H1 (cell line): Measurements from ENCODE around the gene FGD4. TPM values are rescaled to one million over a fixed set of nuclear protein-coding genes. Genes with fewer than 3 reads are reported as not detected.

Source experiments
- CTCF ChIA-PET: fragments of 300-600 bp; sonication (Branson Sonifier 250); formaldehyde crosslinking; loops from one replicate; lab custom pipeline; 2021; ENCODE audit not compliant: partially characterized antibody; lab: Charles Lee
- POLR2A ChIA-PET: fragments of 300-600 bp; sonication (Branson Sonifier 250); formaldehyde crosslinking; loops from one replicate; lab custom pipeline; 2021; ENCODE audit warnings: inconsistent platforms; ENCODE audit not compliant: partially characterized antibody; lab: Charles Lee
- DNase-seq, 2 experiments: peaks; one replicate each; pipeline versions ENCODE4 v3.0.0 to v3.0.0-alpha.2; 2010 to 2022; ENCODE audit warnings: low spot score in 2 of 2, low read depth in 1 of 2, mixed read lengths in 1 of 2
- FAIRE-seq: peaks from 2 replicates; lab custom pipeline; 2011; peaks lifted over from hg19 to GRCh38; lab: Jason Lieb, UNC
- H2AFZ ChIP-seq: 2 replicates; pipeline ENCODE4 v1.8.1; 2012; ENCODE audit warnings: low read length, inconsistent platforms
- H2AK5ac ChIP-seq: 2 replicates; pipeline ENCODE4 v1.6.1; 2013; ENCODE audit warnings: low read depth, low read length
- H2BK120ac ChIP-seq: replicated peaks from 2 replicates; pipeline ENCODE3; 2013; ENCODE audit warnings: low read depth, low read length, inconsistent platforms
- H2BK12ac ChIP-seq: 2 replicates; pipeline ENCODE4 v1.6.1; 2013; ENCODE audit warnings: low read depth, low read length
- H2BK15ac ChIP-seq: 2 replicates; pipeline ENCODE4 v1.6.1; 2013; ENCODE audit warnings: low read length
- H2BK20ac ChIP-seq: 2 replicates; pipeline ENCODE4 v1.6.1; 2013; ENCODE audit warnings: low read length
- H2BK5ac ChIP-seq: 2 replicates; pipeline ENCODE4 v1.6.1; 2013; ENCODE audit warnings: low read depth, low read length
- H3K14ac ChIP-seq: 2 replicates; pipeline ENCODE4 v1.6.1; 2013; ENCODE audit warnings: inconsistent platforms; ENCODE audit not compliant: insufficient read length
- H3K18ac ChIP-seq: 2 replicates; pipeline ENCODE4 v1.6.1; 2013; ENCODE audit warnings: low read length; ENCODE audit errors: extremely low read depth
- H3K23ac ChIP-seq: 2 replicates; pipeline ENCODE4 v1.6.1; 2013; ENCODE audit warnings: inconsistent platforms; ENCODE audit not compliant: insufficient read length
- H3K23me2 ChIP-seq: 2 replicates; pipeline ENCODE4 v1.6.1; 2013; ENCODE audit warnings: low read depth, low read length
- H3K27ac ChIP-seq: 2 replicates; pipeline ENCODE4 v1.6.1; 2011; ENCODE audit warnings: low read depth, low read length, inconsistent platforms
- H3K27me3 ChIP-seq, 4 experiments: replicated peaks in 1 of 4; 1 replicate in 1 of 4; 2 replicates in 3 of 4; pipeline versions ENCODE4 v1.6.1 to v1.8.1; 2011 to 2013; ENCODE audit warnings: low read length in 3 of 4, mild to moderate bottlenecking in 3 of 4, inconsistent platforms in 2 of 4, mixed read lengths in 2 of 4, moderate library complexity in 1 of 4; ENCODE audit not compliant: control insufficient read depth in 3 of 4, insufficient read depth in 3 of 4; ENCODE audit errors: extremely low read depth in 1 of 4
- H3K36me3 ChIP-seq, 4 experiments: 2 replicates each; pipeline versions ENCODE4 v1.6.1 to v1.8.1; 2011 to 2013; ENCODE audit warnings: mild to moderate bottlenecking in 4 of 4, low read length in 3 of 4, moderate library complexity in 2 of 4, control low read depth in 1 of 4, inconsistent platforms in 1 of 4; ENCODE audit not compliant: insufficient read depth in 4 of 4, control insufficient read depth in 2 of 4
- H3K4ac ChIP-seq: replicated peaks from 2 replicates; pipeline ENCODE3; 2013; ENCODE audit warnings: low read length, low read depth, mixed read lengths, inconsistent platforms; ENCODE audit not compliant: insufficient read length
- H3K4me1 ChIP-seq, 4 experiments: replicated peaks in 1 of 4; 1 replicate in 1 of 4; 2 replicates in 3 of 4; pipeline versions ENCODE4 v1.6.1 to v1.8.1; 2011 to 2013; ENCODE audit warnings: low read length in 3 of 4, inconsistent platforms in 2 of 4, mixed read lengths in 1 of 4; ENCODE audit not compliant: insufficient read depth in 4 of 4, control insufficient read depth in 3 of 4
- H3K4me2 ChIP-seq, 2 experiments: 2 replicates each; pipeline versions ENCODE4 v1.6.1 to v1.8.1; 2011 to 2013; ENCODE audit warnings: low read depth in 2 of 2, low read length in 2 of 2, control low read depth in 1 of 2, inconsistent platforms in 1 of 2, mild to moderate bottlenecking in 1 of 2; ENCODE audit not compliant: insufficient read depth in 1 of 2
- H3K4me3 ChIP-seq, 4 experiments: fragments of 200-600, 300-600 bp in 1 of 4; sonication (generic), shearing (Covaris generic), sonication (Bioruptor Twin) in 1 of 4; 2 replicates each; pipeline versions ENCODE4 v1.5.1 to v1.8.1; 2011 to 2016; ENCODE audit warnings: low read length in 4 of 4, low read depth in 3 of 4, control low read depth in 2 of 4, inconsistent platforms in 2 of 4, mild to moderate bottlenecking in 2 of 4, mixed read lengths in 1 of 4, moderate library complexity in 1 of 4; ENCODE audit not compliant: insufficient read depth in 2 of 4; ENCODE audit errors: extremely low read depth in 1 of 4
- H3K56ac ChIP-seq: replicated peaks from 2 replicates; pipeline ENCODE3; 2013; ENCODE audit warnings: low read depth, mild to moderate bottlenecking, mixed read lengths, low read length, inconsistent platforms; ENCODE audit not compliant: insufficient read length
- H3K79me1 ChIP-seq: 2 replicates; pipeline ENCODE4 v1.6.1; 2013; ENCODE audit warnings: low read depth, low read length, control low read depth
- H3K79me2 ChIP-seq, 2 experiments: 2 replicates each; pipeline versions ENCODE4 v1.6.1 to v1.8.1; 2012 to 2013; ENCODE audit warnings: low read length in 2 of 2, mild to moderate bottlenecking in 2 of 2, inconsistent platforms in 1 of 2; ENCODE audit not compliant: insufficient read depth in 2 of 2, control insufficient read depth in 1 of 2
- H3K9ac ChIP-seq, 4 experiments: replicated peaks in 1 of 4; 1 replicate in 1 of 4; 2 replicates in 3 of 4; pipeline versions ENCODE4 v1.6.1 to v1.8.1; 2011 to 2013; ENCODE audit warnings: low read depth in 3 of 4, low read length in 3 of 4, control low read depth in 2 of 4, mild to moderate bottlenecking in 2 of 4, moderate library complexity in 2 of 4, inconsistent platforms in 1 of 4; ENCODE audit errors: extremely low read depth in 1 of 4
- H3K9me3 ChIP-seq, 2 experiments: 2 replicates each; pipeline versions ENCODE4 v1.6.1 to v1.8.1; 2012 to 2013; ENCODE audit warnings: mild to moderate bottlenecking in 2 of 2, moderate library complexity in 2 of 2, control low read depth in 1 of 2, inconsistent platforms in 1 of 2, low read depth in 1 of 2, low read length in 1 of 2, mixed read lengths in 1 of 2; ENCODE audit not compliant: insufficient read depth in 2 of 2
- H4K20me1 ChIP-seq, 2 experiments: replicated peaks in 1 of 2; 2 replicates each; pipeline versions ENCODE3 to v1.8.1; 2011 to 2013; ENCODE audit warnings: inconsistent platforms in 2 of 2, low read length in 2 of 2, mild to moderate bottlenecking in 1 of 2; ENCODE audit not compliant: insufficient read depth in 2 of 2, control insufficient read depth in 1 of 2
- H4K5ac ChIP-seq: 2 replicates; pipeline ENCODE4 v1.6.1; 2013; ENCODE audit warnings: low read length, low read depth, mixed read lengths, inconsistent platforms; ENCODE audit not compliant: insufficient read length
- H4K8ac ChIP-seq: 2 replicates; pipeline ENCODE4 v1.8.0; 2013; ENCODE audit warnings: mild to moderate bottlenecking, moderate library complexity, low read length, inconsistent platforms; ENCODE audit not compliant: insufficient read depth; ENCODE audit errors: extremely low read depth
- H4K91ac ChIP-seq: replicated peaks from 2 replicates; pipeline ENCODE3; 2013; ENCODE audit warnings: low read length, mixed read lengths, inconsistent platforms; ENCODE audit not compliant: insufficient read length
- CTBP2 ChIP-seq: IDR thresholded peaks from 2 replicates; pipeline ENCODE4 v1.7.0; 2011; ENCODE audit warnings: borderline replicate concordance, mild to moderate bottlenecking, moderate library complexity, mixed read lengths, low read length; ENCODE audit not compliant: insufficient read depth, insufficient read length
- JUN ChIP-seq: IDR thresholded peaks from 2 replicates; pipeline ENCODE4 v1.6.1; 2011; ENCODE audit warnings: low read depth, mild to moderate bottlenecking, improper control_type of control experiment, low read length
- KDM5A ChIP-seq: fragments of 200-600 bp; IDR thresholded peaks from 2 replicates; pipeline ENCODE4 v1.7.1; 2012; ENCODE audit warnings: mild to moderate bottlenecking, low read length, inconsistent platforms, mixed read lengths
- POLR2A ChIP-seq, 2 experiments: IDR thresholded peaks; 1 replicate in 1 of 2; 2 replicates in 1 of 2; pipeline ENCODE4 v1.6.1; 2011; ENCODE audit warnings: low read depth in 2 of 2, low read length in 2 of 2, mild to moderate bottlenecking in 2 of 2; ENCODE audit errors: control extremely low read depth in 1 of 2
- POU5F1 ChIP-seq: IDR thresholded peaks from 2 replicates; pipeline ENCODE4 v1.6.1; 2011; ENCODE audit warnings: low read depth, mild to moderate bottlenecking, low read length, moderate library complexity
- SRF ChIP-seq: IDR thresholded peaks from 2 replicates; pipeline ENCODE4 v1.6.1; 2011; ENCODE audit warnings: mild to moderate bottlenecking, low read depth, low read length, moderate library complexity
- TAF1 ChIP-seq: IDR thresholded peaks from 2 replicates; pipeline ENCODE4 v1.6.1; 2011; ENCODE audit warnings: mild to moderate bottlenecking, low read depth, low read length
- WGBS, 2 experiments: shearing (Covaris generic) in 1 of 2; methylation state at CpG; one replicate each; pipeline versions ENCODE4 v1.1.6 to v1.1.7; 2013 to 2015; ENCODE audit warnings: low lambda C conversion rate in 2 of 2, mixed read lengths in 2 of 2, inconsistent platforms in 1 of 2, low coverage in 1 of 2, missing lambda C conversion rate in 1 of 2; ENCODE audit not compliant: insufficient replicate concordance in 2 of 2, insufficient coverage in 1 of 2, insufficient read length in 1 of 2; ENCODE audit errors: extremely low coverage in 1 of 2, missing lambda C conversion rate in 1 of 2; 5-methylcytosine and 5-hydroxymethylcytosine counted together
- polyA plus RNA-seq, 7 experiments: library from polyadenylated mRNA; depleted of rRNA in 3 of 7; stranded (reverse) in 5 of 7; unstranded in 2 of 7; fragments of >200 nt in 5 of 7; fragments of 200-250 nt in 2 of 7; gene quantifications; 1 replicate in 5 of 7; 2 replicates in 1 of 7; 4 replicates in 1 of 7; pipeline versions ENCODE4 v1.2.1 to v1.2.3, GENCODE V29; 2011 to 2013; ENCODE audit warnings: missing spikeins in 2 of 7, mixed read lengths in 2 of 7
- total RNA-seq: library from RNA; stranded (reverse); fragmentation: NEBNext Ultra II Directional; extraction: Animal tissue kit (Norgen Biotek cat#: 25700); gene quantifications from 2 replicates; pipeline ENCODE4 v1.2.1, GENCODE V29; 2021
- TF ChIP-seq, protein P1 (sequence below): IDR thresholded peaks from 2 replicates; pipeline ENCODE4 v1.6.1; 2012; ENCODE audit warnings: inconsistent platforms

FGD4 gene
- total and polyA plus RNA-seq, 2 of the 8 experiments (the other 6 are each of a cell fraction or from before 2014, with no cell fraction given): 8.5 to 48.2 TPM

DNA sequence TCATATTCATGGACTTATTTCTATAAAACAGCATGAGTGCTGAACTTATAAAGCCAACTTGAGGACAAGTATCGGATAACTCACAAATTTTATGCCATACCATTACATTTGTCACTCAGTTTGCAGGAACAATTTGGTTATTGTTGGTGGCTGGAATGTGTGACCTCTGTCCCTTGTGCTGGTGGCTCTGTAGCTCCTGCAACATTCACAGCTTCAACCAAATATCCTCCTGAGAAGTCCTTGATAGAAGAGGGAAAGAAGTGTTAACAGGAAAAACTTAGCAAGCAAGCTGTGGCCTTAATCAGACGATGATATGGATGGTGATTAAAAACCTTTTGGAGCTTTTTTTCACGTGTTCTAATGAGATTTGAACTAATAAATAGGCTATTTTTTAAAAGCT, 218.8 kb downstream of the FGD4 start:
- POLR2A ChIA-PET: no interaction called here

More for the DNA sequence above, 218.8 kb downstream of the FGD4 start:
- no peak overlapping the region for H2BK5ac ChIP-seq
- H3K27ac ChIP-seq: no peak overlapping the region
- peaks cover 0 to 50% (median 25%) of the 10 kb centered on the region in 4 experiments; a peak in 5 of 8 replicates for H3K36me3 ChIP-seq
- no peak overlapping the region for H4K8ac ChIP-seq
- DNase-seq (no peak), FAIRE-seq (no peak)
- no peak overlapping the region for H2AK5ac ChIP-seq
- H4K91ac ChIP-seq: no peak overlapping the region
- no peak overlapping the region for H3K23ac ChIP-seq
- H2BK15ac ChIP-seq: no peak overlapping the region
- H3K4me2 ChIP-seq: no peak overlapping the region
- TF ChIP-seq POU5F1 (no peak), POLR2A (IDR thresholded peaks at IDR 0.05; ENCODE audit: control extremely low read depth in 1 of 2, low read depth in 2 of 2, low read length in 2 of 2) (no peak), CTBP2 (no peak), TAF1 (no peak), KDM5A (no peak), JUN (no peak), SRF (no peak)
- TF ChIP-seq, protein P1, sequence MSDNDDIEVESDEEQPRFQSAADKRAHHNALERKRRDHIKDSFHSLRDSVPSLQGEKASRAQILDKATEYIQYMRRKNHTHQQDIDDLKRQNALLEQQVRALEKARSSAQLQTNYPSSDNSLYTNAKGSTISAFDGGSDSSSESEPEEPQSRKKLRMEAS: no peak
- CTCF ChIA-PET: interaction anchor here (1.2 kb wide), 1 partner anchor 254 kb away, joined by 3 read pairs; no protein-coding TSS in a partner anchor
- no peaks in the 10 kb centered on the region for H3K79me2 ChIP-seq
- no peak overlapping the region for H3K14ac ChIP-seq
- no peaks in the 10 kb centered on the region for H3K27me3 ChIP-seq
- H3K4me3 ChIP-seq: no peak overlapping the region
- H3K9me3 ChIP-seq: no peaks in the 10 kb centered on the region
- H4K5ac ChIP-seq: no peak overlapping the region
- no peak overlapping the region for H3K56ac ChIP-seq
- no peaks in the 10 kb centered on the region for H3K23me2 ChIP-seq
- no peaks in the 10 kb centered on the region for H4K20me1 ChIP-seq
- no peaks in the 10 kb centered on the region for H3K79me1 ChIP-seq
- WGBS, 2 experiments: 89% methylated on average over 3 of the region's 3 CpGs; no CpG with 5 or more reads in 1 of the 2 experiments
- no peak overlapping the region for H3K4ac ChIP-seq
- H2AFZ ChIP-seq: no peak overlapping the region
- no peak overlapping the region for H2BK120ac ChIP-seq
- no peak overlapping the region for H2BK12ac ChIP-seq
- H3K4me1 ChIP-seq: no peaks in the 10 kb centered on the region
- H3K9ac ChIP-seq: no peak overlapping the region
- H3K18ac ChIP-seq: no peak overlapping the region
- H2BK20ac ChIP-seq: no peak overlapping the region
